Measurements from ENCODE around the gene MMP21.
A peak's percentile ranks its signal among the peaks of the same experiment; 100 is the strongest.

Gene MMP21

GRCh38 chr10:125761961-125762360, 13.7 kb downstream of the MMP21 start:
- DNase-seq = no peak

GRCh38 chr10:125757742-125758141, 17.9 kb downstream of the MMP21 start:
- DNase-seq = no peak

GRCh38 chr10:125756853-125757487, 18.7 kb downstream of the MMP21 start:
- DNase-seq = no peak

- peak; percentile 42 for DNase-seq
Observed at GRCh38 chr10:125756196-125756595, 19.4 kb downstream of the MMP21 start.

- DNase-seq = no peak
Observed at GRCh38 chr10:125747417-125747816, 28.2 kb downstream of the MMP21 start.

GRCh38 chr10:125744909-125745308, 30.7 kb downstream of the MMP21 start:
- DNase-seq = no peak

GRCh38 chr10:125742465-125742864, 33.2 kb downstream of the MMP21 start:
- DNase-seq = no peak

GRCh38 chr10:125739994-125740679, 35.5 kb downstream of the MMP21 start:
- DNase-seq = no peak

GRCh38 chr10:125738206-125738605, 37.4 kb downstream of the MMP21 start:
- no peak for DNase-seq

GRCh38 chr10:125734823-125735222, 40.8 kb downstream of the MMP21 start:
- no peak for DNase-seq

- DNase-seq = no peak
Observed at GRCh38 chr10:125734148-125734547, 41.5 kb downstream of the MMP21 start.

- no peak for DNase-seq
Observed at GRCh38 chr10:125727436-125727835, 48.2 kb downstream of the MMP21 start.

GRCh38 chr10:125726914-125727313, 48.7 kb downstream of the MMP21 start:
- DNase-seq = no peak

GRCh38 chr10:125722811-125723210, 52.8 kb downstream of the MMP21 start:
- no peak for DNase-seq

- no peak for DNase-seq
Observed at GRCh38 chr10:125721035-125721434, 54.6 kb downstream of the MMP21 start.

- peak; percentile 8 for DNase-seq
Observed at GRCh38 chr10:125720002-125720382, 55.6 kb downstream of the MMP21 start.

GRCh38 chr10:125719173-125720001, 56.2 kb downstream of the MMP21 start, which contains the start of gene EDRF1:
Gene EDRF1 (plus strand): TSS chr10:125719709. CDS start chr10:125719808, 99 bp downstream.
- DNase-seq = peak; percentile 92
